ENCODE results near the gene TCEA2. TPM values are rescaled to one million over a fixed set of nuclear protein-coding genes. Genes with fewer than 3 reads are reported as not detected.

The TCEA2 gene
- total and polyA plus RNA-seq, 9 of the 15 experiments (the other 6 are each of a cell fraction or from before 2014, with no cell fraction given), result 1.4 to 28.7 (median 5.4) TPM

DNA sequence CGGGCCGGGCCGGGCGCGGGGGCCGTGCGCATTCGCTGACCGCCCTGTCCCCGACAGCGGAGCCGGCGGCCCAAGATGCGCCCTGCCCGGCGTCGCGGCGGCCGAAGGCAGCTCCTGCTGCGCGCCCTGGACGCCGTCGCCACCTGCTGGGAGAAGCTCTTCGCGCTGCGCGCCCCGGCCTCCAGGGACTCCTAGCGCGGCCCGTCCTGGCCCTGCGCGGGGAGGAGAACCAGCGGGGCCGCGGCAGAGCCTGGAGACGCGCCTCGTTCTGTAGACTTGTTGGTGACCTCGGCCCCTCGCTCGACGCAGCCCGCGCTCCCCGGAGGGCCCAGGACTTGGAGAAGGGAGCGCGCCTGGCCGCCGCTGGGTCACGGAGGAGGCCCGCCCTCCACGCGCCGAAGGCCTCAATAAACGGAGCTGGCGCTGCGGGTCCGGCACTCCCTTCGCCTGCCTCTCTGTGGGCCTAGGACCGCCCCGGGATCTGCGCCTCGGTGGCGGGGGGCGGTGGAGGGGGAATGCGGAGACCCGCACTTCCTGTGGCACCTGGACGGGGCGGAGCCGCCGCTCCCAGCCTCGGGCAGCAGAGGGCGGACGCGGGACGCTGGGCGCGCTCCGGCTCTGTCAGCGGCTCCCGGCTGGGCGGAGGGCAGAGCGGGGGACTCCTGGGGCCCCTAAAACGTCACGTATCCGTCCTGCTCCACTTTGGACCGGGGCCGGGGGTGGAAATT lies 24.3 kb upstream of the TCEA2 start (continued):
- TF ChIP-seq, protein P1, sequence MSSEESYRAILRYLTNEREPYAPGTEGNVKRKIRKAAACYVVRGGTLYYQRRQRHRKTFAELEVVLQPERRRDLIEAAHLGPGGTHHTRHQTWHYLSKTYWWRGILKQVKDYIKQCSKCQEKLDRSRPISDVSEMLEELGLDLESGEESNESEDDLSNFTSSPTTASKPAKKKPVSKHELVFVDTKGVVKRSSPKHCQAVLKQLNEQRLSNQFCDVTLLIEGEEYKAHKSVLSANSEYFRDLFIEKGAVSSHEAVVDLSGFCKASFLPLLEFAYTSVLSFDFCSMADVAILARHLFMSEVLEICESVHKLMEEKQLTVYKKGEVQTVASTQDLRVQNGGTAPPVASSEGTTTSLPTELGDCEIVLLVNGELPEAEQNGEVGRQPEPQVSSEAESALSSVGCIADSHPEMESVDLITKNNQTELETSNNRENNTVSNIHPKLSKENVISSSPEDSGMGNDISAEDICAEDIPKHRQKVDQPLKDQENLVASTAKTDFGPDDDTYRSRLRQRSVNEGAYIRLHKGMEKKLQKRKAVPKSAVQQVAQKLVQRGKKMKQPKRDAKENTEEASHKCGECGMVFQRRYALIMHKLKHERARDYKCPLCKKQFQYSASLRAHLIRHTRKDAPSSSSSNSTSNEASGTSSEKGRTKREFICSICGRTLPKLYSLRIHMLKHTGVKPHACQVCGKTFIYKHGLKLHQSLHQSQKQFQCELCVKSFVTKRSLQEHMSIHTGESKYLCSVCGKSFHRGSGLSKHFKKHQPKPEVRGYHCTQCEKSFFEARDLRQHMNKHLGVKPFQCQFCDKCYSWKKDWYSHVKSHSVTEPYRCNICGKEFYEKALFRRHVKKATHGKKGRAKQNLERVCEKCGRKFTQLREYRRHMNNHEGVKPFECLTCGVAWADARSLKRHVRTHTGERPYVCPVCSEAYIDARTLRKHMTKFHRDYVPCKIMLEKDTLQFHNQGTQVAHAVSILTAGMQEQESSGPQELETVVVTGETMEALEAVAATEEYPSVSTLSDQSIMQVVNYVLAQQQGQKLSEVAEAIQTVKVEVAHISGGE (CRISPR knock-in tag; IDR thresholded peaks at IDR 0.05), result peak in 1 of 3 experiments; percentile 25; a peak in 1 of 6 replicates
- TF ChIP-seq, protein P2, sequence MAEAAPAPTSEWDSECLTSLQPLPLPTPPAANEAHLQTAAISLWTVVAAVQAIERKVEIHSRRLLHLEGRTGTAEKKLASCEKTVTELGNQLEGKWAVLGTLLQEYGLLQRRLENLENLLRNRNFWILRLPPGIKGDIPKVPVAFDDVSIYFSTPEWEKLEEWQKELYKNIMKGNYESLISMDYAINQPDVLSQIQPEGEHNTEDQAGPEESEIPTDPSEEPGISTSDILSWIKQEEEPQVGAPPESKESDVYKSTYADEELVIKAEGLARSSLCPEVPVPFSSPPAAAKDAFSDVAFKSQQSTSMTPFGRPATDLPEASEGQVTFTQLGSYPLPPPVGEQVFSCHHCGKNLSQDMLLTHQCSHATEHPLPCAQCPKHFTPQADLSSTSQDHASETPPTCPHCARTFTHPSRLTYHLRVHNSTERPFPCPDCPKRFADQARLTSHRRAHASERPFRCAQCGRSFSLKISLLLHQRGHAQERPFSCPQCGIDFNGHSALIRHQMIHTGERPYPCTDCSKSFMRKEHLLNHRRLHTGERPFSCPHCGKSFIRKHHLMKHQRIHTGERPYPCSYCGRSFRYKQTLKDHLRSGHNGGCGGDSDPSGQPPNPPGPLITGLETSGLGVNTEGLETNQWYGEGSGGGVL (CRISPR knock-in tag; IDR thresholded peaks at IDR 0.05), result no peak
- TF ChIP-seq ZNF785 (CRISPR knock-in tag; IDR thresholded peaks at IDR 0.05) (no peak), NFIC (IDR thresholded peaks at IDR 0.05) (peak; percentile 51), CBFA2T3 (IDR thresholded peaks at IDR 0.05) (no peak), SIN3B (IDR thresholded peaks at IDR 0.05; ENCODE audit: low read depth) (0 out of 2 replicates have a peak, but pooled peaks have one; percentile 66), STAG1 (CRISPR knock-in tag; IDR thresholded peaks at IDR 0.05; ENCODE audit: borderline replicate concordance) (peak; percentile 46; the same call in 1 of the 2 replicates), MAZ (CRISPR knock-in tag; conservative IDR thresholded peaks at IDR 0.05 in 1 of 2, IDR thresholded peaks at IDR 0.05 in 1 of 2) (peak; percentile 67 to 75), HDAC6 (IDR thresholded peaks at IDR 0.05; ENCODE audit: low read depth, low read length) (peak; percentile 94; the same call in 1 of the 2 replicates), PHB (CRISPR knock-in tag; IDR thresholded peaks at IDR 0.05) (no peak), SP2 (IDR thresholded peaks at IDR 0.05; ENCODE audit: extremely low read depth, low read depth, low read length, poor library complexity, severe bottlenecking) (no peak), CEBPG (CRISPR knock-in tag; IDR thresholded peaks at IDR 0.05) (0 out of 2 replicates have a peak, but pooled peaks have one; percentile 16), CEBPG (tag; conservative IDR thresholded peaks at IDR 0.05 in 1 of 2, IDR thresholded peaks at IDR 0.05 in 1 of 2) (no peak), SMAD4 (CRISPR knock-in tag; conservative IDR thresholded peaks at IDR 0.05) (peak; percentile 74; the same call in 1 of the 2 replicates)
- TF ChIP-seq, protein P3, sequence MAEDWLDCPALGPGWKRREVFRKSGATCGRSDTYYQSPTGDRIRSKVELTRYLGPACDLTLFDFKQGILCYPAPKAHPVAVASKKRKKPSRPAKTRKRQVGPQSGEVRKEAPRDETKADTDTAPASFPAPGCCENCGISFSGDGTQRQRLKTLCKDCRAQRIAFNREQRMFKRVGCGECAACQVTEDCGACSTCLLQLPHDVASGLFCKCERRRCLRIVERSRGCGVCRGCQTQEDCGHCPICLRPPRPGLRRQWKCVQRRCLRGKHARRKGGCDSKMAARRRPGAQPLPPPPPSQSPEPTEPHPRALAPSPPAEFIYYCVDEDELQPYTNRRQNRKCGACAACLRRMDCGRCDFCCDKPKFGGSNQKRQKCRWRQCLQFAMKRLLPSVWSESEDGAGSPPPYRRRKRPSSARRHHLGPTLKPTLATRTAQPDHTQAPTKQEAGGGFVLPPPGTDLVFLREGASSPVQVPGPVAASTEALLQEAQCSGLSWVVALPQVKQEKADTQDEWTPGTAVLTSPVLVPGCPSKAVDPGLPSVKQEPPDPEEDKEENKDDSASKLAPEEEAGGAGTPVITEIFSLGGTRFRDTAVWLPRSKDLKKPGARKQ (CRISPR knock-in tag; IDR thresholded peaks at IDR 0.05), result no peak
- TF ChIP-seq, protein P4, sequence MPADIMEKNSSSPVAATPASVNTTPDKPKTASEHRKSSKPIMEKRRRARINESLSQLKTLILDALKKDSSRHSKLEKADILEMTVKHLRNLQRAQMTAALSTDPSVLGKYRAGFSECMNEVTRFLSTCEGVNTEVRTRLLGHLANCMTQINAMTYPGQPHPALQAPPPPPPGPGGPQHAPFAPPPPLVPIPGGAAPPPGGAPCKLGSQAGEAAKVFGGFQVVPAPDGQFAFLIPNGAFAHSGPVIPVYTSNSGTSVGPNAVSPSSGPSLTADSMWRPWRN (IDR thresholded peaks at IDR 0.05; ENCODE audit: low read depth), result no peak
- TF ChIP-seq, protein P5, sequence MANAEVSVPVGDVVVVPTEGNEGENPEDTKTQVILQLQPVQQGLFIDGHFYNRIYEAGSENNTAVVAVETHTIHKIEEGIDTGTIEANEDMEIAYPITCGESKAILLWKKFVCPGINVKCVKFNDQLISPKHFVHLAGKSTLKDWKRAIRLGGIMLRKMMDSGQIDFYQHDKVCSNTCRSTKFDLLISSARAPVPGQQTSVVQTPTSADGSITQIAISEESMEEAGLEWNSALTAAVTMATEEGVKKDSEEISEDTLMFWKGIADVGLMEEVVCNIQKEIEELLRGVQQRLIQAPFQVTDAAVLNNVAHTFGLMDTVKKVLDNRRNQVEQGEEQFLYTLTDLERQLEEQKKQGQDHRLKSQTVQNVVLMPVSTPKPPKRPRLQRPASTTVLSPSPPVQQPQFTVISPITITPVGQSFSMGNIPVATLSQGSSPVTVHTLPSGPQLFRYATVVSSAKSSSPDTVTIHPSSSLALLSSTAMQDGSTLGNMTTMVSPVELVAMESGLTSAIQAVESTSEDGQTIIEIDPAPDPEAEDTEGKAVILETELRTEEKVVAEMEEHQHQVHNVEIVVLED (CRISPR knock-in tag; IDR thresholded peaks at IDR 0.05), result peak; percentile 30; the same call in 1 of the 2 replicates
